Measurements from ENCODE around the gene SMAD7.
"Not testable (repeated sequence)": the region's sequence is repeated elsewhere in the genome, so short reads cannot be mapped to it uniquely, and the experiment has no call there.

SMAD7 gene

DNA sequence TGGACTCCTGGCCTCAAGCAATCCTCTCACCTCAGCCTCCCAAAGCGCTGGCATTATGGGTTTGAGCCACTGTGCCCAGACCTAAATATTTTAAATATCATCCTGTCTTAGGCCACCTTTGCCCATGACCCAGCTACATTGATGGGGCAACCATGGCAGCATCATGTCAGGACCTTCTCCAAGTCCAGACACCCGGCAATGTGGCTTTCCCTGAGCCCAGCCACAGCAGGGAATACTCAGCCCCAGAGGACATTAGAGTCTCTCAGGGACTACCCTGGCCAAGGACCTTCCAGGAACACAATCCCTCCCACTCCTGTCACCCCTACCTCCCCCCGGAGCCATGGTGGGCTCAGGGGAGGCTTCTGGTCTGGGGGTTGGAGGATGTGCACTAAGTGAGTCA is 72.8 kb downstream of the SMAD7 start:
- Histone ChIP-seq H3K36me3 (ENCODE audit: control insufficient read depth in 2 of 2, insufficient read depth in 2 of 2, low read length in 2 of 2) (no peaks in the 10 kb centered on the region), H3K4me1 (ENCODE audit: control insufficient read depth in 2 of 2, insufficient read depth in 2 of 2, low read length in 2 of 2) (no peaks in the 10 kb centered on the region), H3K27me3 (ENCODE audit: control insufficient read depth in 2 of 2, insufficient read depth in 2 of 2, low read length in 2 of 2) (no peaks in the 10 kb centered on the region), H3K9me3 (ENCODE audit: control insufficient read depth in 2 of 2, low read length in 2 of 2) (no peaks in the 10 kb centered on the region), H3K4me3 (ENCODE audit: low read length in 2 of 2) (no peak overlapping the region), H3K27ac (ENCODE audit: low read depth in 2 of 2, low read length in 2 of 2) (no peak overlapping the region), H3K9ac (ENCODE audit: low read depth in 1 of 2, low read length in 2 of 2) (no peak overlapping the region)

DNA sequence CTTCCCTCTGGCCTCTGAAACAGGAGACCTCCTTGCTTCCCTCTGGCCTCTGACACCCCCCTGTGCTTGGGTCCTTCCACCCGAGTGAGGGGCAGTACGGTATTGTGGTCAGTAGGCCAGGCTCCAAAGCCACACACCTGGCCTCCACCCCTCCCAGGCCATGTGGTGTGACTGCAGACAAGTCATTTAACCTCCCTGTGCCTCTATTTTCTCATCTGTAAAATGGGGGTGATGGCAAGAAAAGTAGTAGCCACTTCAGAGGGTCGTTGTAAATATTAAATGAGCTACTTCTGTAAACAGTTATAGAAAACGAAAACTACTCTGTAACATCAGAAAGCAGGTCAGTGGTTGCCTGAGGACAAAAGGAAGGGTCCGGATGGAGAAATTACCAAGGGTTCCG is 74.2 kb downstream of the SMAD7 start:
- no peak overlapping the region for H3K4me3 ChIP-seq (ENCODE audit: low read length in 2 of 2)
- H3K4me1 ChIP-seq (ENCODE audit: control insufficient read depth in 2 of 2, insufficient read depth in 2 of 2, low read length in 2 of 2): no peaks in the 10 kb centered on the region
- no peaks in the 10 kb centered on the region for H3K9me3 ChIP-seq (ENCODE audit: control insufficient read depth in 2 of 2, low read length in 2 of 2)
- H3K27ac ChIP-seq (ENCODE audit: low read depth in 2 of 2, low read length in 2 of 2): no peak overlapping the region
- H3K27me3 ChIP-seq (ENCODE audit: control insufficient read depth in 2 of 2, insufficient read depth in 2 of 2, low read length in 2 of 2): no peaks in the 10 kb centered on the region
- H3K36me3 ChIP-seq (ENCODE audit: control insufficient read depth in 2 of 2, insufficient read depth in 2 of 2, low read length in 2 of 2): no peaks in the 10 kb centered on the region
- H3K9ac ChIP-seq (ENCODE audit: low read depth in 1 of 2, low read length in 2 of 2): no peak overlapping the region

DNA sequence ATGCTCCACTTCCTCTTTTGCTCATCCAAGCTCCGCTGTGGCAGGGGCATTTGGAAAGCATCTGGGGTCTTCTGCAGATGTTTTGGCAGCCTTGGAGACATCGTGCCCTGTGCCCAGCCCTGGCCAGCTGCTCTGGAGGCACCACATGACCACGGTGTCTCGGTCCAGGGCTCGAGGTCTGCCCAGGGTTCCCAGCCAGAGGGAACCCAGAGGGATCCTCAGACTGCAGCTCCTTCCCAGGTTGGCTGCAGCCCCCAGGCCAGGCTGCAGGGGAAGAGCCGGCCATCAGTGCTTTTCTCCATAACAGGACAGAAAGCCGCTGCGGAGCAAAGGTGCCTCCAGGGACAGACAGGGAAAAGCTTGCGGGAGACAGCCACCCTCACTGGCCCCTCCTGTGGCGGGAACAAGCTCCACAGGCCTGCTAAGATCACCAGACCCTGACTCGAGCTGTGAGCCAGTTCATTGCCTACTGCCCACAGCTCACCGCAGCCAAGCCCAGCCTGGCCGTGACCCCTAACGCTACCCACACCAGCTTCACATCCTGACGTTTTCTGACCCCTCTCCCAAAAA is 74.7 kb downstream of the SMAD7 start:
- H3K27ac ChIP-seq (ENCODE audit: low read depth in 2 of 2, low read length in 2 of 2): no peak overlapping the region
- no peaks in the 10 kb centered on the region for H3K36me3 ChIP-seq (ENCODE audit: control insufficient read depth in 2 of 2, insufficient read depth in 2 of 2, low read length in 2 of 2)
- H3K4me3 ChIP-seq (ENCODE audit: low read length in 2 of 2): no peak overlapping the region
- H3K4me1 ChIP-seq (ENCODE audit: control insufficient read depth in 2 of 2, insufficient read depth in 2 of 2, low read length in 2 of 2): no peaks in the 10 kb centered on the region
- no peak overlapping the region for H3K9ac ChIP-seq (ENCODE audit: low read depth in 1 of 2, low read length in 2 of 2)
- H3K9me3 ChIP-seq (ENCODE audit: control insufficient read depth in 2 of 2, low read length in 2 of 2): no peaks in the 10 kb centered on the region
- no peaks in the 10 kb centered on the region for H3K27me3 ChIP-seq (ENCODE audit: control insufficient read depth in 2 of 2, insufficient read depth in 2 of 2, low read length in 2 of 2)

DNA sequence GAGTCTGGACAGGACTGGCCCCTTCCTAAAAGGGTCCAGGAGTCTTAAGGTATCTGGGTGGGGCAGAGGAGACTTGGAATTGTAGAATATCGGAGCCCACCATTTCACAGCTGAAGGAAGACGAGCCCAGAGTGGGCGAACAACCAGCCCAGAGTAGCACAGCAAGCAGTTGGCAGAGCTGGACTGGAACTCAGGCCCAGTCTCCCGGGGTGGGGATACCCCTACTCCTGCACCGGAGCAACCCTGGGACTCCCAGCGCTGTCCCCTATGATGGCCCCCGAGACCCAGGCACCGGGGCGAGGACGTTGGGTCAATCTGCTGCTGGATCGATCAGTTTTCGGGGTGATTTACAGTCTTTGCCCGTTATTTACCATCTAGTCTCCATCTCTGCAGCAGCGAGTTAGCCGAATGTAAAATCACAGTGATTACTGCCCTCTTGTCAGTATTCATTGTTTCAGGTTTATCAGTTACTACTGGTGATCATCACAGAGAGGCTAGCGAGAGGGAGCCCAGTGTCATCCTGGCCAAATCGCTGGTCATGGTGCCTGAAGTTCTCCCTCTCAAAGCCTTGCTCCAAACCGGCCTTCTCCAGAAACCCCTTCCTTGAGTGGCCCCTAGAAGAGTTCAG is 75.3 kb downstream of the SMAD7 start:
- Histone ChIP-seq H3K9ac (ENCODE audit: low read depth in 1 of 2, low read length in 2 of 2) (no peak overlapping the region), H3K4me3 (ENCODE audit: low read length in 2 of 2) (no peak overlapping the region), H3K4me1 (ENCODE audit: control insufficient read depth in 2 of 2, insufficient read depth in 2 of 2, low read length in 2 of 2) (no peaks in the 10 kb centered on the region), H3K27ac (ENCODE audit: low read depth in 2 of 2, low read length in 2 of 2) (no peak overlapping the region), H3K36me3 (ENCODE audit: control insufficient read depth in 2 of 2, insufficient read depth in 2 of 2, low read length in 2 of 2) (no peaks in the 10 kb centered on the region), H3K27me3 (ENCODE audit: control insufficient read depth in 2 of 2, insufficient read depth in 2 of 2, low read length in 2 of 2) (no peaks in the 10 kb centered on the region), H3K9me3 (ENCODE audit: control insufficient read depth in 2 of 2, low read length in 2 of 2) (no peaks in the 10 kb centered on the region)

DNA sequence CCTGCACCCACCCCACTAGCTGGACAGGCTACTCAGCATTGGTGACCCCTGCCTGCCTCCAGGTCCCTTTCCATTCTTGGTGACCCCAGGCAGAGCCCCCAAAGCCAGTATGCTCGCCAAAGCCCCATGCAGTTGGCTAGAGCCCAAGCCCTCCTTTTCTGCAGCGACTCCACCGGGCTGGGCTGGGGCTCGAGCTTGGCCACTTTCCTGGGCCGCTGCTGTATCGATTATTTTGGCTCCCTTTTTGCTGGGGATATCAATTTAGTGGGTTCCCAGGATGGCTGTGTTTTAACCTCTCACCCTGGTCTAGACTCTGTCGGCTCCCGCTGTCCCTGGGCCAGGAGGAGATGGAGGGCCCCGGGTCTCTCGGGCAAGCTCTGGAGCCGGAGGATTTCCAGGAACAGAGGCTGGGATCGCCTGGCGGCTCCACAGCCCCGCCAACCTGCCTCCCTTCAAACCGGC is 76.0 kb downstream of the SMAD7 start:
- Histone ChIP-seq H3K9me3 (ENCODE audit: control insufficient read depth in 2 of 2, low read length in 2 of 2) (no peaks in the 10 kb centered on the region), H3K4me1 (ENCODE audit: control insufficient read depth in 2 of 2, insufficient read depth in 2 of 2, low read length in 2 of 2) (no peaks in the 10 kb centered on the region), H3K4me3 (ENCODE audit: low read length in 2 of 2) (no peak overlapping the region), H3K27ac (ENCODE audit: low read depth in 2 of 2, low read length in 2 of 2) (no peak overlapping the region), H3K36me3 (ENCODE audit: control insufficient read depth in 2 of 2, insufficient read depth in 2 of 2, low read length in 2 of 2) (no peaks in the 10 kb centered on the region), H3K27me3 (ENCODE audit: control insufficient read depth in 2 of 2, insufficient read depth in 2 of 2, low read length in 2 of 2) (no peaks in the 10 kb centered on the region), H3K9ac (ENCODE audit: low read depth in 1 of 2, low read length in 2 of 2) (no peak overlapping the region)

DNA sequence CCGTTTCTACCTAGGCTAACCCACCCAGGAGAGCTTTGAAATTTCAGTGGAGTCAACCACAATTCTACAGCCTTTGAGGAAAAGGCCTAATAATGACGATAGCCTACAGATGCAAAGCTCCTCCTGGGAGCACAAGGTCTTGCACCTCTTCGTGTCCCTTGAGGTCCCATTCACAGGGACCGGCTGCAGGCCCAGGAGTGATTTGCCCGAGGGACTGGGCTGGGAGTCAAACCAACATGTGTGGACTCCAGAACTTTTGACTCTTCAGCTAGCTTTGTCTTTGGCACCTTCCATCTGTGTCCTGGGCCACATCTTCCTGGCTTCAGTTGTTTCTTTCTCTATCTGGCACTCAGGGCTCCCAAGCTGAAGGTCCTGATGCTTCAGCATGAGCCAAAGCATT is 76.5 kb downstream of the SMAD7 start:
- Histone ChIP-seq H3K4me1 (ENCODE audit: control insufficient read depth in 2 of 2, insufficient read depth in 2 of 2, low read length in 2 of 2) (no peaks in the 10 kb centered on the region), H3K36me3 (ENCODE audit: control insufficient read depth in 2 of 2, insufficient read depth in 2 of 2, low read length in 2 of 2) (no peaks in the 10 kb centered on the region), H3K9me3 (ENCODE audit: control insufficient read depth in 2 of 2, low read length in 2 of 2) (no peaks in the 10 kb centered on the region), H3K27ac (ENCODE audit: low read depth in 2 of 2, low read length in 2 of 2) (no peak overlapping the region), H3K4me3 (ENCODE audit: low read length in 2 of 2) (no peak overlapping the region), H3K9ac (ENCODE audit: low read depth in 1 of 2, low read length in 2 of 2) (no peak overlapping the region), H3K27me3 (ENCODE audit: control insufficient read depth in 2 of 2, insufficient read depth in 2 of 2, low read length in 2 of 2) (no peaks in the 10 kb centered on the region)

DNA sequence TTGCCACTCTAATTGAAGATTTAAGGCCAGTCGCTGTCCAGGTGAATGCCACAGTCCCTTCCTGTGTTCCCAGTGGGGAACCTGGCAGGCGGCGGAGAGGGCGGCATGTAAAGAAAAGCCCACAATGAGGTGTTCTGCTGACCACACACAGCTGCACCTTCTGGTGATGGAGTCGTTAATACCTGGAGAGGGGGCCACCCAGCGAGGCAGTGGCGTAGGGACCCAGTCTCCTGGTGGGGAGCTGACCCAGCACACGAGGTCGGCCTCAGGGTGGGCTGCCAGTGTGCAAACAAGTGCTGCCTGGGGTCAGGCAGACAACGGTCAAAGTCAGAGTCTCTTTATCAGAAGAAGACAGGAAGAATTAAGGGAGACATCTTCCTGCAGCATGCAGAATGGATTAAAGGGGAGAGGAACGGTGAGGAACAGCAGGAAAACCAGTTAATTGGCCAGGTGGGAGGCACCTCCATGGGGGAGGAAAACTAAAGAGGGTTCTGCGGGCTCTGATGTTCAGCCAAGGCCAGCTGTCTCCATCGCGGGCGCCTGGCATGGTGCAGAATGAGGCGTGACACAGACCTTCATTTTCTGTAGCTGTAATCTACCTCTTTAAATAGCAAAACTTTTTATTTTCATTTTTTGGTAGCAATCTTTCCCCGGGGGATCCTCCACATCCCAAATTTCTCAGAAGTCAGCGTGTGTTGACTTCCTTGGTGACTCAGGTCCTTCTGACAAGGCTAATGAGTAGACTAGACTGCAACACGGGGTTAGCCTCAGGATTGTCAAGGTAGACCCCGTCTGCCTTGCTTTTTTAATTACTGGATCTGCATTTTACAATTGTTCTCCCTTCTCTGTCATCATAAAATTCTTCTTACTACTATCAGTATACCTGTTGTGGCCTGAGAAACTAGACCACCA is 78.3 kb downstream of the SMAD7 start:
- no peak overlapping the region for H3K27ac ChIP-seq (ENCODE audit: low read depth in 2 of 2, low read length in 2 of 2)
- H3K36me3 ChIP-seq (ENCODE audit: control insufficient read depth in 2 of 2, insufficient read depth in 2 of 2, low read length in 2 of 2): no peaks in the 10 kb centered on the region
- H3K9ac ChIP-seq (ENCODE audit: low read depth in 1 of 2, low read length in 2 of 2): no peak overlapping the region
- H3K9me3 ChIP-seq (ENCODE audit: control insufficient read depth in 2 of 2, low read length in 2 of 2): no peaks in the 10 kb centered on the region
- no peaks in the 10 kb centered on the region for H3K4me1 ChIP-seq (ENCODE audit: control insufficient read depth in 2 of 2, insufficient read depth in 2 of 2, low read length in 2 of 2)
- H3K27me3 ChIP-seq (ENCODE audit: control insufficient read depth in 2 of 2, insufficient read depth in 2 of 2, low read length in 2 of 2): no peaks in the 10 kb centered on the region
- no peak overlapping the region for H3K4me3 ChIP-seq (ENCODE audit: low read length in 2 of 2)

DNA sequence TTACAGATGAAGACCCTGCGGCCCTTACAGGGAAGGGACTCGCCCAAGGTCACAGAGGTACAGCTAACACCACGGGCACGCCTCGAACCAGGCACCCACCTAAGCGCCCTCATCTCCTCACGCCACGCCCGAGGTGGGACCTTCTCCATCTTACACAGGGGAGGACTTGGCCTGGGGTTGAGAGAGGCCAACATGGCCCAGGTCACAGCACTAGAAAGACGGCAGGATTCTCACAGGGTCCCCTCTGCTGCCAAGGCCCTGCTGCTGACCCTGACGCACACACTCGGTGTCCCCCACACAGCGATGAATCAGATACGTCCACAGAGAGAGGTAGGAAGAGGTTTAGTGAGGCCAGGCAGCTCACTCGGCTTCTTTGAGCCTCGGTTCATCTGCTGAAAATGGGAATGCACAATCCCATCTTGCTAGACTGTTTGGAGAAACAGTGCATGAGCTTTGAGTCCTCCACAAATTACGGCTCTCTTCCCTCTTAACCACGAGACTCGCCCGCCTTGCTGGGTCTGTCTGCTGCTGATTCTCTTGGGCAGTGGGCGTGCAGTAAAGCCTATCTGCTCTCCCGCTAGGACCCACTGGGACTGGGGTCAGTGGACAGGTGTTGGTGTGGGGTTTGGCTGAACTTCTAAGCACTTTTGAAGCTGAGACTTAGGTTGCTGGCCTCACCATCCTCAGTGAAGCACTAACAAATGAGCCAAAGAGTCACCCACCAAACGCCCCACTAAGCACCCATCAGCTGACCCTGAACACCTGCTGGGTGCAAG is 79.2 kb downstream of the SMAD7 start:
- H3K9ac ChIP-seq (ENCODE audit: low read depth in 1 of 2, low read length in 2 of 2): no peak overlapping the region
- H3K27ac ChIP-seq (ENCODE audit: low read depth in 2 of 2, low read length in 2 of 2): no peak overlapping the region
- no peaks in the 10 kb centered on the region for H3K27me3 ChIP-seq (ENCODE audit: control insufficient read depth in 2 of 2, insufficient read depth in 2 of 2, low read length in 2 of 2)
- no peaks in the 10 kb centered on the region for H3K4me1 ChIP-seq (ENCODE audit: control insufficient read depth in 2 of 2, insufficient read depth in 2 of 2, low read length in 2 of 2)
- no peaks in the 10 kb centered on the region for H3K36me3 ChIP-seq (ENCODE audit: control insufficient read depth in 2 of 2, insufficient read depth in 2 of 2, low read length in 2 of 2)
- H3K9me3 ChIP-seq (ENCODE audit: control insufficient read depth in 2 of 2, low read length in 2 of 2): no peaks in the 10 kb centered on the region
- no peak overlapping the region for H3K4me3 ChIP-seq (ENCODE audit: low read length in 2 of 2)

DNA sequence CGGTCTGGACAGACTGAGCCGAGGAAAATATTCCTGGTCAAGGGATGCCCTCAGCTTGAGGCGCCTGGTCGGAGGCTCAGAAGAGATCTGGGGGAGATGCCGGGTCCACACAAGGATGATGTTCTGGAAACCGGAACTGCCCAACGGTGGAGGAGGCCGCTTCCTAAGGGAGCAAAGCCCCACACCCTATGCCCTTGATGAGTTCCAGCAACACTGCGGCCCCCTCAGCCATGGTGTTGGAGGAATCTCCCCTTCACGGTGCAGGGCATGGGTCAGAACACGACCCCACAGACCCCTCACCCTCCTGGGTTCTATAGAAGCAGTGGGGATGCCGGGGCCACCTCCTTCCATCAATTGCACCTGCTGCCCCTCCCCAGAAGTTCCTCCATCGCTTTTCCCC is 79.8 kb downstream of the SMAD7 start:
- not testable (repeated sequence) for H3K9me3 ChIP-seq (ENCODE audit: control insufficient read depth in 2 of 2, low read length in 2 of 2); H3K9ac ChIP-seq (ENCODE audit: low read depth in 1 of 2, low read length in 2 of 2); H3K36me3 ChIP-seq (ENCODE audit: control insufficient read depth in 2 of 2, insufficient read depth in 2 of 2, low read length in 2 of 2); H3K4me1 ChIP-seq (ENCODE audit: control insufficient read depth in 2 of 2, insufficient read depth in 2 of 2, low read length in 2 of 2); H3K27me3 ChIP-seq (ENCODE audit: control insufficient read depth in 2 of 2, insufficient read depth in 2 of 2, low read length in 2 of 2); H3K27ac ChIP-seq (ENCODE audit: low read depth in 2 of 2, low read length in 2 of 2); H3K4me3 ChIP-seq (ENCODE audit: low read length in 2 of 2)
